Parathyroid adenoma (tissue), 2 donors: ENCODE measurements around the gene OPCML.

Experiments
- H2AFZ ChIP-seq: fragments of 300-600 bp; sonication (generic); one replicate; pipeline ENCODE4 v1.7.0; 2017; ENCODE audit warnings: antibody characterized with exemption, mild to moderate bottlenecking
- H3K27ac ChIP-seq: fragments of 300-600 bp; sonication (generic); one replicate; pipeline ENCODE4 v1.7.0; 2017
- H3K27me3 ChIP-seq: fragments of 300-600 bp; sonication (generic); one replicate; pipeline ENCODE4 v1.7.0; 2017; ENCODE audit warnings: low read length; ENCODE audit not compliant: control insufficient read depth, insufficient read depth
- H3K36me3 ChIP-seq: fragments of 300-600 bp; sonication (generic); one replicate; pipeline ENCODE4 v1.7.0; 2017; ENCODE audit warnings: low read length; ENCODE audit not compliant: control insufficient read depth, insufficient read depth
- H3K4me1 ChIP-seq: fragments of 300-600 bp; sonication (generic); one replicate; pipeline ENCODE4 v1.7.0; 2017; ENCODE audit warnings: control low read depth
- H3K4me2 ChIP-seq: fragments of 300-600 bp; sonication (generic); one replicate; pipeline ENCODE4 v1.7.0; 2017; ENCODE audit warnings: low read length
- H3K4me3 ChIP-seq: fragments of 300-600 bp; sonication (generic); one replicate; pipeline ENCODE4 v1.7.0; 2017; ENCODE audit warnings: low read depth, low read length
- H3K79me2 ChIP-seq: fragments of 300-600 bp; sonication (generic); one replicate; pipeline ENCODE4 v1.7.0; 2017; ENCODE audit warnings: control low read depth
- H3K9ac ChIP-seq: fragments of 300-600 bp; sonication (generic); one replicate; pipeline ENCODE4 v1.7.0; 2017; ENCODE audit warnings: mild to moderate bottlenecking
- H3K9me3 ChIP-seq: fragments of 300-600 bp; sonication (generic); one replicate; pipeline ENCODE4 v1.7.0; 2017; ENCODE audit warnings: low read length; ENCODE audit not compliant: control insufficient read depth
- CTCF ChIP-seq: fragments of 300-600 bp; sonication (generic); IDR thresholded peaks from one replicate; pipeline ENCODE4 v1.7.0; 2017; ENCODE audit warnings: antibody characterized with exemption, mild to moderate bottlenecking
- donor health status: primary hyperparathyroidism.

The OPCML gene

DNA sequence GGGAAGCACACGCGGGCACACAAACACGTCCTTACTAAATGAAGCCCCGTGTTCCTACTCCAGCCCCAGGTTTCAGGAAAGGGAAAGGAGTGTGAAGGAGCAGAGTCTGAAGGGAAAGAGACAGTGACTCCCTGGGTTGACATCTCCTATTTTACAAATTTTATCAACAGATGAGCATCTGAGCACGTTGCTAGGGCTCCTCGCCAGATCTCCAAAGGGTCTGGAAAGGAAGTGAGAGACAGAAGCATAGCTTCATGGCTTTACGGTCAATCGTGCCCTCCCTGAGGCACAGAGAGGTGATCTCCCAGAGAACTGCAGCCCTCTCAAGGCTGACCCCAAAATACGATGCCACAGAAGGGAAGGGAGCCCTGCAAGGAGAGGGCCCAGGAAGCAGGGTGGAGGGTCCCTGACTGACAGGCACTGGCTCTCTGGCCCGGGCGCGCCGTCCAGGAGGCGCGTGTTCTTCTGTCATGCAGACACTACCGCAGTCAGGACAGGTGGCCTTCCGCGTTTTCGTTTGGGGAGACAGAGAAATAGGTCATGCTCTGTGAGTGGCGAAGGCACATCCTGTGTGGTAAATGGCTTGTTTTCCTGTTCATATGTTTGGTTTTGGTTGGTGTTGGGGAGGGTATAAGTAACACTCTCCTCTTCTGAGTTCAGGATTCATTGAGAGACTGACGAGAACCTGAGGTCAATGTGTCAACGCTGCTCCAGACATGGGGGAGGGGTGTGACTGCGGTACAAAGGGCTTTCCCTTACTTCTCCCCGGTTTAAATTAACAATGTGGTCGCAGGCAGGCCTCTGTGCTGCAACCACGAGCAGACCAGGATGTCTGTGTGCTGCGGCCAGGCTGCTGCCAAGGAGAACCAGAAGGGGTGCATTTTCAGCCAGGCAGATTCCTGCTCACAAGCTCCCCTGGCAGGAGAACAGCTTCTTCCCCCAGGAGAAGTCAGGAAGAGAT, 813.3 kb downstream of the OPCML start:
- H3K79me2 ChIP-seq, result no peaks in the 10 kb centered on the region
- TF ChIP-seq CTCF, result no peak
- no peak overlapping the region for H3K27ac ChIP-seq
- peaks cover 2% of the 10 kb centered on the region for H3K4me1 ChIP-seq
- no peak overlapping the region for H3K4me2 ChIP-seq
- H3K27me3 ChIP-seq, result no peaks in the 10 kb centered on the region
- no peak overlapping the region for H2AFZ ChIP-seq
- H3K9me3 ChIP-seq, result no peaks in the 10 kb centered on the region
- H3K36me3 ChIP-seq, result no peaks in the 10 kb centered on the region
- H3K9ac ChIP-seq, result no peak overlapping the region
- H3K4me3 ChIP-seq, result no peak overlapping the region

DNA sequence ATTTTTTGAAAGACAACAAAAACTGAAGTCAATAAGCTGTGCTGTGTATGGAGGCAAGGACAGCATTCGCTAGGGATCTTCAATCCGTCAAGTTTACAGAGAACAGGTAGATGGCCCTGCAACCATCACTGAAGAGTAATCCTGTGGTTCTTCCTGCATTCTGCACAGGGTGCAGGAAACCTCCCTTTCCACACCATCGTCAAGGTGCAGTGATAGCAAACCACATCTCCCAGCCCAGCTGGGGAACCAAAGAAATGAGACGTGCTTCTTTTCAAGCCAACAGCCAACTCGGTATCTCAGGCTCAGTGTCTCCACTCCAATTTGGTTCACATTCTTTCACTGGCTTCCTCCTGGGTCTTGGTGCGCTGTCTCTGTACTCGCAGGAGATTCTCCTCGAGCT, 814.5 kb downstream of the OPCML start:
- Histone ChIP-seq H3K9ac (no peak overlapping the region), H3K27ac (no peak overlapping the region), H3K27me3 (no peaks in the 10 kb centered on the region), H3K4me3 (no peak overlapping the region), H3K36me3 (no peaks in the 10 kb centered on the region), H2AFZ (no peak overlapping the region), H3K79me2 (no peaks in the 10 kb centered on the region), H3K9me3 (no peaks in the 10 kb centered on the region), H3K4me1 (peaks cover 2% of the 10 kb centered on the region), H3K4me2 (no peak overlapping the region)
- TF ChIP-seq CTCF, result no peak

DNA sequence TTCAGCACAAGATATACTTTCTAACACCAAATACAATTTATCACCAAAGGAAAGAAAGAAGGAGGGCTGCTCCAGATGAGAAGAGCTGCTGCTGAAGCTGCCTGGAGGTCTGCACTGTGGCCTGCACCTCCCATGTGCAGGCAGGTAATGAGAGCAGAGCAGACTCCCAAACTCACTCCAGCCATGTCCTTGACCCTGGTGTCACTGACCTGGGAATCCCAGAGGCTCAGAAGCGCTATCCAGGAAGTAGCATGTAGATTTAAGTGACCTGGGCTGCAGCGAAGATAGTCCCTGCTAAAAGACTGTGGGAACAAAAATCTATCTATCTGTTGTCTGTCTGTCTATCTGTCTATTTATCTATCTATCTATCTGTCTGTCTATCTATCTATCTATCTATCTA, 816.3 kb downstream of the OPCML start:
- H3K4me2 ChIP-seq, result no peak overlapping the region
- H2AFZ ChIP-seq, result no peak overlapping the region
- no peaks in the 10 kb centered on the region for H3K9me3 ChIP-seq
- TF ChIP-seq CTCF, result no peak
- H3K4me1 ChIP-seq, result peaks cover 2% of the 10 kb centered on the region
- no peak overlapping the region for H3K4me3 ChIP-seq
- no peaks in the 10 kb centered on the region for H3K36me3 ChIP-seq
- H3K9ac ChIP-seq, result no peak overlapping the region
- H3K27ac ChIP-seq, result no peak overlapping the region
- no peaks in the 10 kb centered on the region for H3K27me3 ChIP-seq
- no peaks in the 10 kb centered on the region for H3K79me2 ChIP-seq

DNA sequence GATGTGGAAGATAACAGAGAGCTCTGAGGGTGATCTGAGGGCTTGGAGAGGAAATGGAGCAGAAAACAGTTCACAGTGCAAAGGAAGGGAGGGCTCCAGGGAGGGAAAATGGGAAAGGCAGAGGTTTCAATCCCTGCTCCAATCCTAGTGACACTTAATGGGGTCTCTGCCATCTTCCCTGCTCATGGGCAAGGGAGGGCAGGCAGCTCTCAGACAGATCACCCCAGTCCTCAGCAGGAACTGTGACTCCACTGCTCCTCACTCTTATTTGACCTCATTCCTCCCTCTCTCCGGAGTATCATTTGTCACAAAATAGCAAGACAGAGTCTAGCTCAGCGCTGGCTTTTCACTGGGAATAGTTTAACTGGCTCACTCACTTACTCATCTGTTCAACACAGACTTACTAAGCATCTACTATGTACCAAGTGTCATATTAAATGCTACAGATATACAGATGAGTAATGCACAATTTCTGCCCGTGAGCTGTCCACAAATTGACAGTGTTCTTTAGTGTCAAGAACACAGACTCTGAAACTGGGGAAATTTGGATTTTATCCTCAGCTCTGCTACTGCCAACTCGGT, 817.4 kb downstream of the OPCML start:
- Histone ChIP-seq H3K27ac (no peak overlapping the region), H3K4me1 (peaks cover 2% of the 10 kb centered on the region), H3K9ac (no peak overlapping the region), H3K9me3 (no peaks in the 10 kb centered on the region), H3K36me3 (no peaks in the 10 kb centered on the region), H3K79me2 (no peaks in the 10 kb centered on the region), H3K4me2 (no peak overlapping the region), H3K27me3 (no peaks in the 10 kb centered on the region), H2AFZ (no peak overlapping the region), H3K4me3 (no peak overlapping the region)
- TF ChIP-seq CTCF, result no peak
